H9 (cell line): ENCODE measurements around the gene UBXN11. TPM values are rescaled to one million over a fixed set of nuclear protein-coding genes. Genes with fewer than 3 reads are reported as not detected.

Experiments
- DNase-seq: peaks from one replicate; pipeline ENCODE4 v3.0.0-alpha.2; 2017
- H2AFZ ChIP-seq: one replicate; pipeline ENCODE4 v1.6.1; 2013; ENCODE audit warnings: mild to moderate bottlenecking, low read length, control low read depth, moderate library complexity
- H2AK5ac ChIP-seq: 2 replicates; pipeline ENCODE4 v1.6.1; 2013; ENCODE audit warnings: low read length, control low read depth, mixed read lengths; ENCODE audit not compliant: insufficient read length
- H2BK120ac ChIP-seq: one replicate; pipeline ENCODE4 v1.6.1; 2013; ENCODE audit warnings: low read depth, mild to moderate bottlenecking, low read length, control low read depth, inconsistent platforms; ENCODE audit not compliant: poor library complexity, severe bottlenecking
- H2BK12ac ChIP-seq: 2 replicates; pipeline ENCODE4 v1.6.1; 2013; ENCODE audit warnings: low read length, control low read depth, mixed read lengths, low read depth; ENCODE audit not compliant: insufficient read length
- H2BK15ac ChIP-seq: 2 replicates; pipeline ENCODE4 v1.6.1; 2013; ENCODE audit warnings: low read depth, low read length, control low read depth
- H2BK20ac ChIP-seq: one replicate; pipeline ENCODE4 v1.6.1; 2013; ENCODE audit warnings: low read depth, mild to moderate bottlenecking, low read length, control low read depth, inconsistent platforms; ENCODE audit not compliant: poor library complexity, severe bottlenecking
- H2BK5ac ChIP-seq: 2 replicates; pipeline ENCODE4 v1.6.1; 2013; ENCODE audit warnings: low read length, control low read depth, mixed read lengths; ENCODE audit not compliant: insufficient read length
- H3K14ac ChIP-seq: 2 replicates; pipeline ENCODE4 v1.6.1; 2013; ENCODE audit warnings: low read length, control low read depth; ENCODE audit not compliant: insufficient read depth
- H3K18ac ChIP-seq: 2 replicates; pipeline ENCODE4 v1.6.1; 2013; ENCODE audit warnings: low read depth, mild to moderate bottlenecking, mixed read lengths, low read length, control low read depth; ENCODE audit not compliant: insufficient read length
- H3K23ac ChIP-seq: 2 replicates; pipeline ENCODE4 v1.6.1; 2013; ENCODE audit warnings: low read length, control low read depth, mixed read lengths, low read depth; ENCODE audit not compliant: insufficient read length
- H3K23me2 ChIP-seq: 2 replicates; pipeline ENCODE4 v1.6.1; 2013; ENCODE audit warnings: low read depth, mild to moderate bottlenecking, mixed read lengths, low read length, control low read depth; ENCODE audit not compliant: insufficient read length, poor library complexity, severe bottlenecking
- H3K27ac ChIP-seq: 2 replicates; pipeline ENCODE4 v1.5.1; 2013; ENCODE audit warnings: low read length, control low read depth, mixed read lengths, low read depth; ENCODE audit not compliant: insufficient read length
- H3K27me3 ChIP-seq: 2 replicates; pipeline ENCODE4 v1.6.1; 2013; ENCODE audit warnings: low read length, control low read depth, inconsistent platforms; ENCODE audit not compliant: insufficient read depth
- H3K4ac ChIP-seq: 2 replicates; pipeline ENCODE4 v1.6.1; 2013; ENCODE audit warnings: low read depth, mild to moderate bottlenecking, control low read depth, inconsistent platforms, low read length, moderate library complexity
- H3K4me1 ChIP-seq: 2 replicates; pipeline ENCODE4 v1.6.1; 2013; ENCODE audit warnings: low read length, control low read depth, inconsistent platforms; ENCODE audit not compliant: insufficient read depth
- H3K4me2 ChIP-seq: 2 replicates; pipeline ENCODE4 v1.6.1; 2013; ENCODE audit warnings: low read length, control low read depth, mixed read lengths; ENCODE audit not compliant: insufficient read length, insufficient read depth
- H3K56ac ChIP-seq: 2 replicates; pipeline ENCODE4 v1.6.1; 2013; ENCODE audit warnings: low read depth, mild to moderate bottlenecking, mixed read lengths, low read length, control low read depth; ENCODE audit not compliant: insufficient read length
- H3K79me1 ChIP-seq: 2 replicates; pipeline ENCODE4 v1.6.1; 2013; ENCODE audit warnings: low read depth, mild to moderate bottlenecking, moderate library complexity, low read length, control low read depth, inconsistent platforms; ENCODE audit not compliant: insufficient read depth, poor library complexity, severe bottlenecking
- H3K79me2 ChIP-seq: 2 replicates; pipeline ENCODE4 v1.6.1; 2013; ENCODE audit warnings: low read length, control low read depth, inconsistent platforms; ENCODE audit not compliant: insufficient read depth
- H3K9ac ChIP-seq: 2 replicates; pipeline ENCODE4 v1.6.1; 2013; ENCODE audit warnings: low read length, control low read depth, mixed read lengths; ENCODE audit not compliant: insufficient read length; ENCODE audit errors: extremely low read depth
- H3K9me3 ChIP-seq: one replicate; pipeline ENCODE4 v1.6.1; 2013; ENCODE audit warnings: low read depth, low read length, inconsistent platforms; ENCODE audit not compliant: control insufficient read depth
- H3T11ph ChIP-seq: one replicate; pipeline ENCODE4 v1.6.1; 2013; ENCODE audit warnings: mild to moderate bottlenecking, low read length, control low read depth, inconsistent platforms
- H4K20me1 ChIP-seq: one replicate; pipeline ENCODE4 v1.6.1; 2013; ENCODE audit not compliant: control insufficient read depth, insufficient read length, insufficient read depth
- H4K5ac ChIP-seq: 2 replicates; pipeline ENCODE4 v1.6.1; 2013; ENCODE audit warnings: low read depth, mild to moderate bottlenecking, mixed read lengths, low read length, control low read depth; ENCODE audit not compliant: insufficient read length
- H4K8ac ChIP-seq: replicated peaks from 2 replicates; pipeline ENCODE4 v1.6.1; 2013; ENCODE audit warnings: low read length, control low read depth, mixed read lengths, low read depth; ENCODE audit not compliant: insufficient read length
- H4K91ac ChIP-seq: 2 replicates; pipeline ENCODE4 v1.6.1; 2013; ENCODE audit warnings: low read depth, mild to moderate bottlenecking, moderate library complexity, mixed read lengths, low read length, control low read depth; ENCODE audit not compliant: insufficient read length
- H3K27ac Mint-ChIP-seq, 3 experiments: 2 replicates in 2 of 3; 3 replicates in 1 of 3; pipeline ENCODE4 v1.8.0; 2020 to 2021; ENCODE audit warnings: mixed read lengths in 3 of 3, mild to moderate bottlenecking in 1 of 3, moderate library complexity in 1 of 3
- H3K27me3 Mint-ChIP-seq: 2 replicates; pipeline ENCODE4 v1.8.0; 2021; ENCODE audit warnings: low read depth, mild to moderate bottlenecking, moderate library complexity, mixed read lengths
- H3K36me3 Mint-ChIP-seq, 3 experiments: 2 replicates in 2 of 3; 3 replicates in 1 of 3; pipeline ENCODE4 v1.8.0; 2020 to 2021; ENCODE audit warnings: low read depth in 3 of 3, mixed read lengths in 3 of 3; ENCODE audit not compliant: insufficient read depth in 1 of 3
- H3K4me1 Mint-ChIP-seq, 2 experiments: 2 replicates each; pipeline ENCODE4 v1.8.0; 2020; ENCODE audit warnings: mixed read lengths in 2 of 2
- H3K4me3 Mint-ChIP-seq, 2 experiments: 2 replicates in 1 of 2; 3 replicates in 1 of 2; pipeline ENCODE4 v1.8.0; 2020 to 2021; ENCODE audit warnings: mild to moderate bottlenecking in 2 of 2, mixed read lengths in 2 of 2, moderate library complexity in 1 of 2
- H3K9me3 Mint-ChIP-seq, 2 experiments: 2 replicates in 1 of 2; 3 replicates in 1 of 2; pipeline ENCODE4 v1.8.0; 2020; ENCODE audit warnings: mild to moderate bottlenecking in 2 of 2, mixed read lengths in 2 of 2, moderate library complexity in 1 of 2
- CTCF ChIP-seq: fragments of 200-600 bp; sonication (generic); conservative IDR thresholded peaks from 3 replicates; pipeline ENCODE4 v1.8.0; 2021; ENCODE audit warnings: antibody characterized with exemption, mild to moderate bottlenecking
- WGBS: extraction: QIAGEN DNeasy Blood & Tissue Kit; methylation state at CpG from one replicate; pipeline ENCODE4 v1.1.7; 2013; ENCODE audit warnings: missing lambda C conversion rate, low lambda C conversion rate, mixed read lengths; ENCODE audit not compliant: insufficient read length; ENCODE audit errors: extremely low coverage; 5-methylcytosine and 5-hydroxymethylcytosine counted together
- total RNA-seq: library from RNA; stranded (reverse); gene quantifications from 2 replicates; pipeline ENCODE4 v1.2.1, GENCODE V29; 2021

UBXN11 gene
- total RNA-seq, 1 experiment from 2014 or later: 13.7 TPM

GRCh38 chr1:26259578-26259977 lies 46.9 kb downstream of the UBXN11 start:
- no peak overlapping the region for H4K91ac ChIP-seq
- H3K14ac ChIP-seq: no peak overlapping the region
- H2AFZ ChIP-seq: no peak overlapping the region
- no peaks in the 10 kb centered on the region for H3K79me1 ChIP-seq
- H3K4me2 ChIP-seq: no peak overlapping the region
- TF ChIP-seq CTCF: no peak
- no peak overlapping the region for H3K18ac ChIP-seq
- DNase-seq: no peak
- H3K27me3 ChIP-seq: no peaks in the 10 kb centered on the region
- Mint-ChIP-seq H3K4me3 (no peak overlapping the region), H3K27me3 (no peaks in the 10 kb centered on the region), H3K36me3 (peaks cover 64 to 89% (median 88%) of the 10 kb centered on the region in 3 experiments), H3K4me1 (no peaks in the 10 kb centered on the region), H3K9me3 (no peaks in the 10 kb centered on the region; a peak in 1 of 5 replicates), H3K27ac (no peak overlapping the region)
- H3K9ac ChIP-seq: no peak overlapping the region
- H3K4me1 ChIP-seq: no peaks in the 10 kb centered on the region
- no CpG with 5 or more reads among the region's 5 CpGs for WGBS
- no peak overlapping the region for H3K27ac ChIP-seq
- no peak overlapping the region for H3K23ac ChIP-seq
- H2AK5ac ChIP-seq: no peak overlapping the region
- H3K23me2 ChIP-seq: no peaks in the 10 kb centered on the region
- H3K79me2 ChIP-seq: no peaks in the 10 kb centered on the region
- no peak overlapping the region for H3K56ac ChIP-seq
- H4K5ac ChIP-seq: no peak overlapping the region
- H4K20me1 ChIP-seq: no peaks in the 10 kb centered on the region
- H3K4ac ChIP-seq: no peak overlapping the region
- no peak overlapping the region for H2BK120ac ChIP-seq
- H3K9me3 ChIP-seq: no peaks in the 10 kb centered on the region
- no peak overlapping the region for H2BK15ac ChIP-seq
- no peak overlapping the region for H4K8ac ChIP-seq
- no peak overlapping the region for H2BK20ac ChIP-seq
- H2BK12ac ChIP-seq: no peak overlapping the region
- H3T11ph ChIP-seq: no peak overlapping the region
- no peak overlapping the region for H2BK5ac ChIP-seq
